Type B pancreatic cell (in vitro differentiated cells): ENCODE measurements around the gene SLC6A15. TPM values are rescaled to one million over a fixed set of nuclear protein-coding genes. Genes with fewer than 3 reads are reported as not detected.

Source experiments
- DNase-seq: peaks from one replicate; pipeline ENCODE4 v3.0.0; 2021; ENCODE audit warnings: mixed read lengths; ENCODE audit not compliant: unreplicated experiment; ENCODE audit errors: extremely low spot score
- H3K27ac Mint-ChIP-seq: 2 replicates; pipeline ENCODE4 v1.8.0; 2021; ENCODE audit warnings: mild to moderate bottlenecking, mixed read lengths
- H3K27me3 Mint-ChIP-seq: 2 replicates; pipeline ENCODE4 v1.8.0; 2021; ENCODE audit warnings: mixed read lengths
- H3K36me3 Mint-ChIP-seq: 2 replicates; pipeline ENCODE4 v1.8.0; 2021; ENCODE audit warnings: mixed read lengths
- H3K4me1 Mint-ChIP-seq: one replicate; pipeline ENCODE4 v1.8.0; 2021; ENCODE audit warnings: mixed read lengths; ENCODE audit not compliant: unreplicated experiment
- H3K4me3 Mint-ChIP-seq: 2 replicates; pipeline ENCODE4 v1.8.0; 2021; ENCODE audit warnings: mild to moderate bottlenecking, mixed read lengths
- H3K9me3 Mint-ChIP-seq: 2 replicates; pipeline ENCODE4 v1.8.0; 2021; ENCODE audit warnings: mixed read lengths
- CTCF ChIP-seq: fragments of 200-600 bp; sonication (generic); conservative IDR thresholded peaks from 2 replicates; pipeline ENCODE4 v1.5.0; 2021; ENCODE audit warnings: antibody characterized with exemption, mild to moderate bottlenecking
- total RNA-seq: library from RNA; stranded (reverse); gene quantifications from 2 replicates; pipeline ENCODE4 v1.2.1, GENCODE V29; 2021; ENCODE audit warnings: low replicate concordance

Gene SLC6A15
- total RNA-seq, 1 donor from 2014 or later: 14.8 TPM

- Mint-ChIP-seq H3K27ac (no peak overlapping the region), H3K27me3 (no peaks in the 10 kb centered on the region), H3K9me3 (no peaks in the 10 kb centered on the region), H3K4me1 (no peaks in the 10 kb centered on the region), H3K4me3 (no peak overlapping the region), H3K36me3 (no peaks in the 10 kb centered on the region)
- no peak for DNase-seq
- peak; percentile 95 for TF ChIP-seq CTCF
Measured at GRCh38 chr12:84874125-84874824, 38.3 kb downstream of the SLC6A15 start.

GRCh38 chr12:84862186-84862585, 50.4 kb downstream of the SLC6A15 start:
- Mint-ChIP-seq H3K27ac (no peak overlapping the region), H3K9me3 (no peaks in the 10 kb centered on the region), H3K4me3 (no peak overlapping the region), H3K36me3 (no peaks in the 10 kb centered on the region), H3K4me1 (no peaks in the 10 kb centered on the region), H3K27me3 (no peaks in the 10 kb centered on the region)
- DNase-seq: no peak
- no peak for TF ChIP-seq CTCF

- Mint-ChIP-seq H3K27ac (no peak overlapping the region), H3K4me3 (no peak overlapping the region), H3K9me3 (no peaks in the 10 kb centered on the region), H3K27me3 (no peaks in the 10 kb centered on the region), H3K4me1 (no peaks in the 10 kb centered on the region), H3K36me3 (no peaks in the 10 kb centered on the region)
- TF ChIP-seq CTCF: no peak
- DNase-seq: no peak
Measured at GRCh38 chr12:84860718-84861117, 51.9 kb downstream of the SLC6A15 start.

GRCh38 chr12:84858796-84859195, 53.8 kb downstream of the SLC6A15 start:
- no peaks in the 10 kb centered on the region for H3K36me3 Mint-ChIP-seq
- no peak for DNase-seq
- TF ChIP-seq CTCF: no peak
- no peaks in the 10 kb centered on the region for H3K27me3 Mint-ChIP-seq
- H3K4me3 Mint-ChIP-seq: no peak overlapping the region
- H3K4me1 Mint-ChIP-seq: no peaks in the 10 kb centered on the region
- H3K27ac Mint-ChIP-seq: no peak overlapping the region
- H3K9me3 Mint-ChIP-seq: no peaks in the 10 kb centered on the region

GRCh38 chr12:84857525-84858208, 54.9 kb downstream of the SLC6A15 start:
- DNase-seq: no peak
- TF ChIP-seq CTCF: no peak
- no peaks in the 10 kb centered on the region for H3K4me1 Mint-ChIP-seq
- H3K4me3 Mint-ChIP-seq: no peak overlapping the region
- H3K9me3 Mint-ChIP-seq: no peaks in the 10 kb centered on the region
- H3K27me3 Mint-ChIP-seq: no peaks in the 10 kb centered on the region
- no peak overlapping the region for H3K27ac Mint-ChIP-seq
- H3K36me3 Mint-ChIP-seq: no peaks in the 10 kb centered on the region
